GM19023 (cell line): ENCODE measurements around the gene CLCA2.

ENCODE experiments used
- ATAC-seq: cut with Tn5 transposase; IDR thresholded peaks from one replicate; pipeline ENCODE4 v1.9.1; 2021; ENCODE audit warnings: mild to moderate bottlenecking, moderate library complexity; ENCODE audit not compliant: unreplicated experiment

The CLCA2 gene

GRCh38 chr1:86471291-86471690 is 47.3 kb downstream of the CLCA2 start:
- ATAC-seq, result no peak

GRCh38 chr1:86472152-86472551 is 48.2 kb downstream of the CLCA2 start:
- ATAC-seq, result no peak

GRCh38 chr1:86472767-86473166 is 48.8 kb downstream of the CLCA2 start:
- ATAC-seq, result no peak

GRCh38 chr1:86477256-86477655 is 53.3 kb downstream of the CLCA2 start:
- ATAC-seq, result no peak

- ATAC-seq, result no peak
Measured at GRCh38 chr1:86477682-86478081, 53.7 kb downstream of the CLCA2 start.

GRCh38 chr1:86478416-86479156 is 54.6 kb downstream of the CLCA2 start:
- ATAC-seq, result no peak

GRCh38 chr1:86481966-86482365 is 58.0 kb downstream of the CLCA2 start:
- no peak for ATAC-seq

- ATAC-seq, result no peak
Measured at GRCh38 chr1:86487131-86487810, 63.3 kb downstream of the CLCA2 start.

- ATAC-seq, result no peak
Measured at GRCh38 chr1:86487811-86488141, 63.8 kb downstream of the CLCA2 start.

GRCh38 chr1:86489242-86489878 is 65.4 kb downstream of the CLCA2 start:
- ATAC-seq, result no peak

GRCh38 chr1:86491171-86491950 is 67.4 kb downstream of the CLCA2 start:
- no peak for ATAC-seq

GRCh38 chr1:86498281-86498680 is 74.3 kb downstream of the CLCA2 start:
- ATAC-seq, result no peak

GRCh38 chr1:86499987-86500593 is 76.1 kb downstream of the CLCA2 start:
- no peak for ATAC-seq

- no peak for ATAC-seq
Measured at GRCh38 chr1:86500714-86501113, 76.7 kb downstream of the CLCA2 start.

GRCh38 chr1:86502125-86502646 is 78.2 kb downstream of the CLCA2 start:
- ATAC-seq, result peak; percentile 67

GRCh38 chr1:86502721-86503405 is 78.9 kb downstream of the CLCA2 start:
- no peak for ATAC-seq

- no peak for ATAC-seq
Measured at GRCh38 chr1:86503406-86504136, 79.6 kb downstream of the CLCA2 start.

GRCh38 chr1:86504137-86504479 is 80.1 kb downstream of the CLCA2 start:
- ATAC-seq, result no peak

GRCh38 chr1:86504895-86505563 is 81.1 kb downstream of the CLCA2 start:
- ATAC-seq, result no peak
